ENCODE results near the gene ARFGEF2.
"Not testable (repeated sequence)": the region's sequence is repeated elsewhere in the genome, so short reads cannot be mapped to it uniquely, and the experiment has no call there.

ARFGEF2 gene

DNA sequence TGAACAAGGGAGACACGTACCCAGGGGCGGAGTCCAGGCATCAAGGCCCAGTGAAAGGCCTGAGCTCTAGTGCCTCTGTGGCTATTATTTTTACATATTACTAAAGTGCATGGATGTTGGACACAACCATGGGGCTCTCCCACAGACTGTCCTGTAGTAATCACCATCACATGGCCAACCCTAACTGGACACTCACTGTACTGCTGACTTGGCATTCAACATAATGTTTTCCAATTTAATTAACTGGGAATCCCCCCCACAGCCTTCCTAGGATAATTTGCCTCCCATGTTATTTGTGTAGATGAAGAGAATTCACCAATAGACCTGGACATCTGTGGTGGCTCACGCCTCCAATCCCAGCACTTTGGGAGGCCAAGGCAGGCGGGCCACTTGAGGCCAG, 34.5 kb downstream of the ARFGEF2 start:
- no peak for DNase-seq (ENCODE audit: low read depth)

DNA sequence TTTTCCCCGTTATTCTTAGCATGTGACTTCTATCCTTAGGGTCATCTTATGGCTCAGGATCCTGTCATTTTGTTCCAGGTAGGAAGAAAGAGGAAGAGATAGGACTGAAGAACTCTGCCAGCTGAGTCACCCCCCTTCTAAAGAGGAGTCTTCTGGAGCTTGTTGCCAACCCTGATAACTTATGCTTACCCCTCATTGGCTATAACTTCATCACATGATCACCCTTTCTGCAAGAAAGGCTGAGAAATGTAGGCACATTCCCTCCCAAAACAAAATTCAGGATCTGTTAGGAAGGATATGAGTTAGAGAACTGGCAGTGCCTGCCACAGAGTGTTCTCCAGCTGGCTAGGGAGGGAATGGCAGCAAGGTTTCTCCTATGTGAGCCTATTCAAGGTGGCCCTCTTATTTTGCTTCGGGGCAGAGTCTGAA, 35.6 kb downstream of the ARFGEF2 start:
- DNase-seq (ENCODE audit: low read depth) = no peak

DNA sequence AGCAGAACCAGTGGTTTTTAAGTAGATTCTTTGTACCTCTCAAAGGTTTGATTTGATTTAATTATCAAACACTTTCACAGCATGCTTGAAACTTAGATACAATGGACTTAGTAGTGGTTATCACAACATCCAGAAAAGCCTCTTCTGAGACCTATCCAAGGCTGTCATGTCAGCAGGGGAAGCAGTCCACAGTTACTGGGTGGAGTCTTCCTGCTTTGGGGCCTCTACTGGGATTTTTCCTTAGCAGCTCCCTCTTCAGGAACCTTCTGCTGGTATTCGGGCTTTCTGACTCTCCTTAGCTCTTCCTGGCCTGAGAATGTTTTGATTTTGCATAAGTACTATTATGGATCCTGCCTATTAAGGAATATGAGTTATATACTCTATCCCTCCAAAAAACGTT, 36.0 kb downstream of the ARFGEF2 start:
- DNase-seq (ENCODE audit: low read depth) = no peak

DNA sequence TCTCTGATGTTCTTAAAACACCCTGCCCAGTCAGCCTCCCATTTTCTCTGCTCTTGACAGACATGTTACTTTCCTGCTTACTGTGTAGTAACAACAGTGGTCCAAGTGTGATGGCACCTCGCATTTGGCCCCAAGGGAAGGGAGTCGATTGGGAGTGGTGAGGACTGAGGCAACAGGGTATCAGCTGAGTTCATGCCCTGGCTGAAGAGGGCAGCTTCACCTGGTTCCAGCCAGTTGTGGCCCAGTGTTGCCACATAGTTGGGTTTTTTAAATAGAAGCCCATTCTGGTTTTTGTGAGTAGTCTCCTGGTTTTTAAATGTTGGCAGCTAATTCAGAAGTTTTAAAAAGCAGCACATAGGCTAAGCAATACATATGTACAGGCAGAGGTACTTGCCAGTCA, 37.2 kb downstream of the ARFGEF2 start:
- no peak for DNase-seq (ENCODE audit: low read depth)

DNA sequence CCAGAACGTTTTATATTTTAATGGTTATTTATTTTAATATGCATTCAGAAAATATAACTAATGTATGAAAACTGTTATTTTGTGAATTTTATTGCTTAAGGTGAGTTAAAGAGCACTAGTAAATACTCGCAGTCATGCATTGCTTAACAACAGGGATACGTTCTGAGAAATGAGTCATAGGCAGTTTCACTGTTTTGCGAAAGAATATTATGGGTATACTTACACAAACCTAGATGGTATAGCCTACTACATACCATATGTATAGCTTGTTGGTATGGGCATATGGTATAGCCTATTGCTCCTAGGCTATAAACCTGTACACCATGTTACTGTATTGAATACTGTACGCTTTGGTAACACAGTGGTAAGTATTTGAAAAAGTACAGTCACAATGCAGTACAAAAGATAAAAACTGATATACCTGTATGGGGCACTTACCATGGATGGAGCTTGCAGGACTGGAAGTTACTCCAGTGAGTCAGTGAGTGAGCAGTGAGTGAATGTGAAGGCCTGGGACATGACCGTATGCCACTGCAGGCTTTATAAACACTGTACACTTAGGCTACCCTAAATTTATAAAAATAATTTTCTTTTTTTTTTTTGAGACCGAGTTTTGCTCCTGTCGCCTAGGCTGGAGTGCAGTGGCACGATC, 38.5 kb downstream of the ARFGEF2 start:
- no peak for DNase-seq (ENCODE audit: low read depth)

DNA sequence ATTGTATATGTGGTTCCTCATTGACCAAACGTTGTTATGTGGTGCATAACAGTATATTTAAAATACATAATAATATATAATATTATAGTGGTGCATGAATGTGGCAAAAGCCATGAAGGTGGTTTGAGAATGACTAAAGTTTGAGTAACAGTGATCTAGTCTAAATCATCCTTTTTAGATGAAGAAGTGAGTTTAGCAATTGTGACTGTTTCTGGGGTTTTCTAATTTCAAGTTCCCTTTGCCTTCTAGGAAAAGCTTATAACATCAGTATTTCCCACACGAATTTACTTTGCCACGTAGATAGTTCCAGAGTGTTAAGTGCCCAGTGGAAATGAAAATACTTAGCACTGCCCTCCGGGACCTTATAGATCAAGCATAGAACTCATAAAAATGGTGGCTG, 40.9 kb downstream of the ARFGEF2 start:
- no peak for DNase-seq (ENCODE audit: low read depth)

DNA sequence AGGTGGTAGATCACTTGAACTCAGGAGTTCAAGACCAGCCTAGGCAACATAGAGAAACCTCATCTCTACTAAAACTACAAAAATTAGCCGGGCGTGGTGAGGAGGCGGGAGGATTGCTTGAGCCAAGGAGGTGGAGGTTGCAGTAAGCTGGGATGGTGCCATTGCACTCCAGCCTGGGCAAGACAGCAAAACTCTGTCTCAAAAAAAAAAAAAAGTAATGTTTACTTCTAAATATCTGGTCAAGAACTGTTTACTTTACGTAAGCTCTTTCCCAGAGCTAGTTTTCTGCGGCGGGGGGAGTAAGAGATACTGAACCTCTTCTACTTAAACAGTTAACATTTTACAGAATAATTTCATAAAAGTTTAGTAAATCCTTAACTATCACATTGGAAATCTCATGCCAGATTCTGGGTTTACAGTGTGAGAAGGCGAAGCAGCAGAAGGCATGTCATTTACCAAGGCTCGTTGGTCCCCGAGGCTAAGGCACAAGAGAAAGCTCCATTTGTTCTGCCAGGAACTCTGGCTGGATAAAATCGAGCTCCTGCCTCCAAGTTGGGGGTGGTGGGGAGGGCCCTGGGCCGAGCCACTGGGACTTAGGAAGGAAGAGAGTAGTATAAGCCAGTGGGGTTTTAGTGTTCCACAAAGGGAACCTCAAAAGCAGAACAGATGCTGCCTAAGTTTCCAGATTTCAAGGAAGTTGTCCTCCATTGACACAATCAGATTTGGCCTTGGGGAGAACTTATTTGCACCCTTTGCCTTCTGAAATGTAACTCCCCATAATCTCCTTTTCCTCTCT, 41.7 kb downstream of the ARFGEF2 start:
- DNase-seq (ENCODE audit: low read depth) = no peak

DNA sequence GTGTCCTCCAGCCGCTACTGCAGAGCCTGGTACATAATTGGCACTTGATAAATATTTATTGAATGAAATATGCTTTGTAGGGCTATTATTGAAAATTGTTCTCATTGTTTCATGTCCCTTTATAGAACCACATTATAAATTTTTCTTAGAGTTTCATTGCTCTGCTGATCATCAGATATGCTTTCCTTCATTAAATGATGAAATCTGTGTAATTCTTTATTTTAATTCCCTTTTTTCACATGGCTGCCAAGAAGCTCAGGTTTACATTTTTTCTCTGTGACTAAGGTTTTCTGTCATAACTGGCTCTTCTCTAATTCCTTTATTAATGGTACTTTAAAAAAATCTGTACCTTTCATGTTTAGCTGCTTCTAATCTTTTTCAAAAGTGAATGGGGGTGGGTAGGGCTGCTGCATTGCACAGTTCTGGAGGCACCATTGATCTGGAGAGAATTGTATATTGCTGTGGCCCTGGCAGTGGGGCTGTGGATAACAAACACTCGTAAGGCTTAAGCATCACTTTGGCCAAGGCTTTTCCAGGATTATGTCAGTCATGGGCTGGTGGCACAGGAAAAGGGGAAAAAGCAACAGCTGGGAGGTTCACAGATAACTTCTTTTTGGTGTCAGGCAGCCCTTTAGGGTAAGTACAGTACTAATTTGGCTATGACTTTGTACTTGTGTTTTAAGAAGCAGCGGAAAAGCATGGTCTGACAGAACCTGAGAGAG, 43.8 kb downstream of the ARFGEF2 start:
- DNase-seq (ENCODE audit: low read depth) = no peak

DNA sequence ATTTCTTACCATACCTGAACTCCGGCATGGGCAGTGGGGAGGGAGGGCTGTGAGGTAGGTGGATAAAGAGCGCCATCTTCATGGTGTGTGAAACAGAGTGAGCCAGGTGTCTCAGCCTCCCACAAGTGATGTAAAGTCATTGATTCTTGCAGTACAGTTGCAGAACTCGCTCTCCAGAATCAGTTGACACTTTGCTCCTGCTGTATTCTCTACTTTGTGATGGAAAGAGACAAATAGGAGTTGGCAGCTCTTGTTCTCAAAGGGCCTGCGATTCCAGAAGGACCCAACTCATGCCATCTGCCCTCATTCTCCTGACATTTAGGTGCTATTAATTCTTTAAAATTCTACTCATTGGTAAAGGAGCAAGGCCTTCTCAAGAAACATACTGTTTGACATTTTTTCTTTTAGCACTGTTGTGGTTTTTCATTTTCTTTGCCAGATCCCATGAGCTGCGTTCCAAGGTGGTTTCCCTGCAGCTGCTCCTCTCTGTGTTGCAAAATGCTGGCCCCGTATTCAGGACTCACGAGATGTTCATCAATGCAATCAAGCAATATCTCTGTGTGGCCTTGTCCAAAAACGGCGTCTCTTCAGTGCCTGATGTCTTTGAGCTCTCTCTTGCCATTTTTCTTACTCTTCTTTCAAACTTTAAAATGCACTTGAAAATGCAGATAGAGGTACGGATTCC, 49.3 kb downstream of the ARFGEF2 start:
- DNase-seq (ENCODE audit: low read depth) = no peak

DNA sequence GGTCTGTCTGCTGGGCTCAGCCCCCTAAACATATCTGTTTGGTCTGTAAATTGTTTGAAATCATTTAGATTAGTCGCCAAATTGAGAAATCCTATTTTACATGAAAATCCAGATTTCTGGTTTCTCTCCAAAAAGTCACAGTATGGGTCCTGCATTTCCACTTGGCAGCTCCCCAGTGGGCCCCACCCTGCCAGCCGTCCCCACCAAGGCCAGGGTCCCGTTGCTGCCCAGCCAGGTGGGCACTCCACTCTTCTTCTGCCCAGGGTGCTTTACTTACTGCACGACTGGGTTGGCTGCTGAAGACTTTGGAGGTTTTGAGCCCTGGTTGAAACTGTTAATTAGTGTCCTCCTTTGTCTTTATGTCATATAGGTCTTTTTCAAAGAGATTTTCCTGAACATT, 50.4 kb downstream of the ARFGEF2 start:
- DNase-seq (ENCODE audit: low read depth) = no peak

DNA sequence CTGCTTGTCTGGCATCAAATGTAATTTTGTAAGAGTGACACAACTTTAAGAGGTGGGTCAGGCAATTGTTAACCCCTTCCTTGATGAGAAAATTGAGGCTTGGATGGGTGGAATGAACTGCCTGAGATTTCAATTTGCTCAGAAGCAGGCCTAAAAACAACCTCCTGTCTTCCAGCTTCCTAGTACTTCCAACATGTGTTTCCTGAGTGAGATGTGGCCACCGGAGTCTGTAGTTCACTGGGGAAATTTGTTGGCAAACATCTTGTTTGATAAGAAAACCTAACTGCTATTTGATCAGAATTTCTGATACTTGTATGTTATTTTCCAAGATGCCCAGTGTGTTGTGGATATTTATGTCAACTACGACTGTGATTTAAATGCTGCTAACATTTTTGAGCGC, 51.3 kb downstream of the ARFGEF2 start:
- DNase-seq (ENCODE audit: low read depth) = no peak

DNA sequence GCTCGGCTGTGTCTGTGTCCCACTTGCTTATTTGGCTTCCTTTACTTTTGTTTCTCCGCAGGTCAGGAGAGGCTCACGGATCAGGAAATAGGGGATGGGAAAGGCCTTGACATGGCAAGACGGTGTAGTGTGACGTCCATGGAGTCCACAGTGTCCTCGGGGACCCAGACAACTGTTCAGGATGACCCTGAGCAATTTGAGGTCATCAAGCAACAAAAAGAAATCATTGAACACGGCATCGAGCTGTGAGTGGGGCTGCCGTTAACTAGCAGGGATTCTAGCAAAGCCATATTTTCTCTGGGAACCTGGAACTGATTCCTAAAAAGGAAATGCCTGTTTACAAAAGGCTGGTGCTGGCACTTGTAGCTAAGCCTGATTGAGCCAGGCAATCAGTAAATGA, 54.4 kb downstream of the ARFGEF2 start:
- DNase-seq (ENCODE audit: low read depth) = no peak

DNA sequence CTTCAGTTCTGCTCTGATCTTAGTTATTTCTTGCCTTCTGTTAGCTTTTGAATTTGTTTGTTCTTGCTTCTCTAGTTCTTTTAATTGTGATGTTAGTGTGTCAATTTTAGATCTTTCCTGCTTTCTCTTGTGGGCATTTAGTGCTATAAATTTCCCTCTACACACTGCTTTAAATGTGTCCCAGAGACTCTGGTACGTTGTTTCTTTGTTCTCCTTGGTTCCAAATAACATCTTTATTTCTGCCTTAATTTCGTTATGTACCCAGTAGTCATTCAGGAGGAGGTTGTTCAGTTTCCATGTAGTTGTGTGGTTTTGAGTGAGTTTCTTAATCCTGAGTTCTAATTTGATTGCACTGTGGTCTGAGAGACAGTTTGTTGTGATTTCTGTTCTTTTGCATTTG, 58.5 kb downstream of the ARFGEF2 start:
- DNase-seq (ENCODE audit: low read depth) = not testable (repeated sequence)

DNA sequence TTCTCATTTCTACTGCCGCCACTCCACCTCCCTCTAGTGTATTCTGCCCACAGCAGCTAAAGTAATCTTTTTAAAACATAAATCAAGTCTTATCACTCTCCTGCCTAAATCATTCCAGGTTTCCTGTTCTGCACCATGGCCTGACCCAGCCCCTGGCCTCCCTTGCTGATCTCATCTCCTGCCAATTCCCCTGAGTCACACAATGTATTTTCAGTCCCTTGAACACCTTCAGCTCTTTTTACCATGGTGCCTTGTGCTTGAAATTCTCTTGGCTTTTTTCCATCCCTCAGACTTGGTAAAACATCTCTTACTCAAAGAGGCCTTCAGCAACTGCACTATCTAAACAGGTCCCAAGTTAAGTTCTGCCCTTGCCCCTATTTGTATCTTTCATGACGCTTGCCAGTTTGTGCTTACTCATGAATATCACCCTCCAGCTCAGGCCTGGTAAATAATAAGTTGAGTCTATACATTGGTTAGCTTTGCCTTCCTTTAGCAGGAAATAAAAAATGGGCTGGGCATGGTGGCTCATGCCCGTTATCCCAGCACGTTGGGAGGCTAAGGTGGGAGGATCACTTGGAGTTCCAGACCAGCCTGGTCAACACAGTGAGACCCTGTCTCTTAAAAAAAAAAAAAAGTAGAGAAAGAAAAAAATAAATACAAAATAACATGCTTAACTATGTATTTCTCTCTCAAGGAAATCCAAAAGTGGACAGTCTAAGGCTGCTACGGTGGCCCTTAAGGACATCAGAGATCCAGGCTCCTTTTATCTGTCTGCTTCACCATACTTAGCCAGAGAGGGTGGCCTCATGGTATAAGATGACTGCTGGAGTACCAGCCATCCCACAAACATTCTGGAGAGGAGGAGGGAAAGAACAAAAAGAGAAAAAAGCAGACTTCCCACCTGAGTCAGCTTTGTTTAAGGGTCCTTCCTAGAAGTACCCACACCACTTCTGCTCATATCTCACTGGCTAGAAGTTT, 62.2 kb downstream of the ARFGEF2 start:
- DNase-seq (ENCODE audit: low read depth) = no peak

DNA sequence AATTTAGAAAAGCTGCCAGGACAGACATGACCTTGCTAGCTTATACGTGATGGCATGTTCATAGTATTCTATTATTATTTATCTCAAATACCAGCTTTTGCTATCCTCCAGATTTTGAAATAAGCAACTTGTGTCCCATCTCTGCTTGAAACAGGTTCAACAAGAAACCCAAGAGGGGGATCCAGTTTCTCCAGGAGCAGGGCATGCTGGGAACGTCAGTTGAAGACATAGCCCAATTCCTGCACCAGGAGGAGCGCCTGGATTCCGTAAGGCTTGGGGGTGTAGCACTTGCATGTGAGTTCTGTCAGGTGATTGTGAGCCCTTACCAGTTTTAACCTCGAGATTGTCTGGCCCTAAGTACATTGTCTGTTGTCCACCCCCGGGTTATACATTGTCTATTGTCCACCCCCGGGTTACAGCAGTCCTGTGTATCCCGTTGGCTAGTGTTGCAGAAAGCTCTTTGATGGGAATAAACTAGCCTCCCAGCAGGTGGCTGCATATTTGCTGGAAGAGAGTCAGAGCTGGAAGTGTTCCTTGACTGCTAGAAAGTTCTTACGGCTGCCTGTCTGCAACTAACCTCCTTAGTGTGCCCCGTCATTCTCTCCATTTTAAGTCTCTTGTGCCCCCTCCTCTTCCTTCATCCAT, 63.2 kb downstream of the ARFGEF2 start:
- no peak for DNase-seq (ENCODE audit: low read depth)

DNA sequence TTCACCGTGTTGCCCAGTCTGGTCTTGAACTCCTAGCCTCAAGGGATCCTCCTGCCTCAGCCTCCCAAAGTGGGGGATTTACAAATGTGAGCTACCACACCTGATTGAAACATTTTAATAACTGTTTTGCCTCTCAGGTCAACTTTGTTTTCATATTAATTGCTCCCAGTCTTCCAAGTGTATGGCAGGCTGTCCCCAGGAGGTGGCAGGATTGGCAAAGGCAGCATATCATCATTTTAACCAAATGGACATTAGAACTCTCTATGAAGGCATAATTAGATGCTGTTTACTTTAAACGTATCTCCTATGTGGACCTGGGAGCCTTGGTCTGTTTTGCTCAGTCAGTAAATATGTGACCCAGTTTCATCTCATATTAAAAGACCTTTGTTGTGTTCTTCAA, 65.4 kb downstream of the ARFGEF2 start:
- no peak for DNase-seq (ENCODE audit: low read depth)

DNA sequence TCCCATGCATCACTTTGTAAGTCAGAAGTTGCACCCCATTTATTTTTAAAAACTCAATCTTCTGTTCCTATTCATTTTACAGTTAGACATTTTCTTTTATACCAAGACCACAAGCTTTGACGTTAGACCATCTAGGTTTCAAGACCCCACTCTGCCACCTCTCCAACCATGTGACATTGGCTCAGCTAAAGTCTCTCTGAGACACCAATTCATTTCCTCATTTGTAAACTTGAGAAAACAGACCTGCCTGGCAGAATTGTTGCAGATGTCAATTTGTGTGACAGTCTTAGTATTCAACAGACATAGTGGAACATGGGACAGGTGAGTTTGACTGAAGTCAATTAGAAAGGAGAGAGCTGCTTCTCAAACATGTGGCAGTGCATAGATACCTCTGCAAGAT, 69.0 kb downstream of the ARFGEF2 start:
- no peak for DNase-seq (ENCODE audit: low read depth)

DNA sequence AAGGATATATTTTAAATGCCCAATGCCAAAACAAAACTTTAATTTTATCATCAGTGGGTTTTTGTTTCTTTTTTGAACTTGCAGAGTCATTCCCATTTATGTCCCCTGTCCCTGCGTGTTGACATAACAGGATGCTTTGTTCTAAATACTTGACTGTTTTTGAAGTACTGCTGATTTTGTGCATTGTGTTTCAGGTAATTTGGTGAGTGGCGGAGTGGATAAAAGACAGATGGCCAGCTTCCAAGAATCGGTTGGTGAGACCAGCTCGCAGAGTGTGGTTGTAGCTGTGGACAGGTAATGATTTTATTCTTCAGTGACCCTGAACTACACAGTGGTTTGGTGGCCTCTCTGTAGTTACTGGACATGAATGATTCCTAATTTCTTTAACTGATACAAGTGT, 74.1 kb downstream of the ARFGEF2 start:
- no peak for DNase-seq (ENCODE audit: low read depth)

DNA sequence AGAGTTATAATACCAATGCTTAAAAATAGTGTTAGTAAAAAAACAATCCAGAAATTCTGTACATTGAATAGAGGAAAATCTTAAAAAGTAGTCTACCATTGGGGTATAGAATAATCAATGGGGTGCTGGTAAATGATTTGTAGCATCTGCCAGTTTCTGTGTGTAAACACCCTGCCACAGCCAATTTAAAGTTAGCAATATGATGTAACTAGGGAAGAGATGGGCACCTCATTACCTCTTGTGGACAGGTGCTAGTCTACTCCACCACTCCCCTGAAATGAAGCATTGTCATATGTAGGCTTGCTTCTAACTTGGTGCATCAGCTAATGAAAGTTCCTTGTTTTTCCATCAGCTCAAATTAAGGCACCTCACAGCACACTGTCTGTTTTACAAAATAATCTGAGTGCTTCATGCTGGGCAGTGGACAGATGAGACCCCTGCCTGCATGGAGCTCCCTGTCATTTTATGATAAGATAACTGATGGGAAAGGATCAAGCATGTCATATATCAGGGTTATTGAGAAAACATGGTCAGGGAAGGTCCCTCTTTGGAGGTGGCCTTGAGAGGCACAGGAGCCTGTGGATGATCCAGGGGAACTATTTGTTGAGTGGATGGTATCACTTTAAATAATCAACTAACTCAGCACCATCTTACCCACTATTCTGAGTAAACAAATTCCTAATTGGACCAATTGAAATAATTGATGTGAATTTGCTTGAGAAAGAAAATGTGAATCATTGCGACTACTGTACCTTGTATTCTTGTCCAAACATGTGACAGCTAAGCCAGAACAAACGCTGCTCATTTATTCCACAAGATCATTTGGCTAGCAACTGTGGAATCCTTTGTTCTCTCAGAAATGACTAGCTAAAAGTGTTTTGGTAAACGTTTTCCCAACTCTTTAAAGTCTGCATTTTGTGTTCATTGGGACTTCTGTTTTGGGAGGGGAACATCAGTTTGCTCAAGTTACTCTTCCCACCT, 78.7 kb downstream of the ARFGEF2 start:
- no peak for DNase-seq (ENCODE audit: low read depth)

DNA sequence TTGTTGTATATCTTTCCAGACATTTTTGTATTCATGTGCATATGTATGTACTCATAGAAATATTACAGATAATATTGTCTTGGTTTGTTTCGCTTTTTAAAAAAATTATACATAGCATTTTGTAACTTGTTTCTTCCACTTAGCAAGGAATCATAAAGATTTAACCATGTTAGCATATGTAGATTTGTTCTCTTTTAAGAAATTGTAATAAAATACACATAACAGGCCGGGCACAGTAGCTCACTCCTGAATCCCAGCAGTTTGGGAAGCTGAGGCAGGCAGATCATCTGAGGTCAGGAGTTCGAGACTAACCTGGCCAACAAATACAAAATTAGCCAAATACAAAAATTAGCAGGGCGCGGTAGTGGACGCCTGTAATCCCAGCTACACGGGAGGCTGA, 80.2 kb downstream of the ARFGEF2 start:
- DNase-seq (ENCODE audit: low read depth) = no peak
